ENCODE data around the gene KLC3. TPM values are rescaled to one million over a fixed set of nuclear protein-coding genes. Genes with fewer than 3 reads are reported as not detected.

The KLC3 gene
- polyA plus RNA-seq, 1 of the 3 experiments (the other 2 are of a cell fraction), result 1.2 TPM

DNA sequence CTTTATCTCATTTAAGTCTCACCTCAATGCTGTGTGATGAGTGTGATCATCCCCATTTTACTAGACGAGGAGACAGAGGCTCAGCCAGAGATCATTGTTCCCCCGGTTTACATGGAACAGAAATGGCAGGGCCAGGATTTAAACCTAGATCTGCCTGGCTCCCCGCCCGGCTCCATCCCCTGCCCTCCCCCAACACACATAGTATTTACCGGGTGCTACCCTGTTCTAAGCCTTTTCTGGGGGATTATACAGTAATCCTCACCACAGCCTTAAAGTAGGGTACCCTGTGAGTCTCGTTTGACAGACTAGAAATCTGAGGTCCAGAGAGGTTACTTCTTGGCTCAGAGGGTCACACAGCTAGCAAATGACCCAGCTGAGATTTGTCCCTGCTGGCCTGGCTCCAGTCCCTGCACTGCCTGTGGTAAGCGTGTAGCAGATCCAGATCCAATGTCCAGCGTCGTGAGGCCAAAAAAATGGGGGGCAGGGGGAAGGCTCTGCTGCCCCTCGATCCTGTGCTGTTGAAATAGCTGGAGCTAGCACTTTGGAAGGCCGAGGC lies 3.8 kb upstream of the KLC3 start (continued):
- TF ChIP-seq, protein P1, sequence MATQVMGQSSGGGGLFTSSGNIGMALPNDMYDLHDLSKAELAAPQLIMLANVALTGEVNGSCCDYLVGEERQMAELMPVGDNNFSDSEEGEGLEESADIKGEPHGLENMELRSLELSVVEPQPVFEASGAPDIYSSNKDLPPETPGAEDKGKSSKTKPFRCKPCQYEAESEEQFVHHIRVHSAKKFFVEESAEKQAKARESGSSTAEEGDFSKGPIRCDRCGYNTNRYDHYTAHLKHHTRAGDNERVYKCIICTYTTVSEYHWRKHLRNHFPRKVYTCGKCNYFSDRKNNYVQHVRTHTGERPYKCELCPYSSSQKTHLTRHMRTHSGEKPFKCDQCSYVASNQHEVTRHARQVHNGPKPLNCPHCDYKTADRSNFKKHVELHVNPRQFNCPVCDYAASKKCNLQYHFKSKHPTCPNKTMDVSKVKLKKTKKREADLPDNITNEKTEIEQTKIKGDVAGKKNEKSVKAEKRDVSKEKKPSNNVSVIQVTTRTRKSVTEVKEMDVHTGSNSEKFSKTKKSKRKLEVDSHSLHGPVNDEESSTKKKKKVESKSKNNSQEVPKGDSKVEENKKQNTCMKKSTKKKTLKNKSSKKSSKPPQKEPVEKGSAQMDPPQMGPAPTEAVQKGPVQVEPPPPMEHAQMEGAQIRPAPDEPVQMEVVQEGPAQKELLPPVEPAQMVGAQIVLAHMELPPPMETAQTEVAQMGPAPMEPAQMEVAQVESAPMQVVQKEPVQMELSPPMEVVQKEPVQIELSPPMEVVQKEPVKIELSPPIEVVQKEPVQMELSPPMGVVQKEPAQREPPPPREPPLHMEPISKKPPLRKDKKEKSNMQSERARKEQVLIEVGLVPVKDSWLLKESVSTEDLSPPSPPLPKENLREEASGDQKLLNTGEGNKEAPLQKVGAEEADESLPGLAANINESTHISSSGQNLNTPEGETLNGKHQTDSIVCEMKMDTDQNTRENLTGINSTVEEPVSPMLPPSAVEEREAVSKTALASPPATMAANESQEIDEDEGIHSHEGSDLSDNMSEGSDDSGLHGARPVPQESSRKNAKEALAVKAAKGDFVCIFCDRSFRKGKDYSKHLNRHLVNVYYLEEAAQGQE (IDR thresholded peaks at IDR 0.05; ENCODE audit: low read depth, low read length), result no peak
- no peak for TF ChIP-seq RCOR1 (IDR thresholded peaks at IDR 0.05; ENCODE audit: low read length)
- TF ChIP-seq CHD2 (IDR thresholded peaks at IDR 0.05; ENCODE audit: low read length, partially characterized antibody), result no peak
- TF ChIP-seq NRF1 (IDR thresholded peaks at IDR 0.05; ENCODE audit: low read depth, low read length), result no peak
- TF ChIP-seq GABPA (IDR thresholded peaks at IDR 0.05; ENCODE audit: low read depth), result no peak
- TF ChIP-seq MXI1 (IDR thresholded peaks at IDR 0.05; ENCODE audit: low read depth, low read length), result no peak
- no peak for TF ChIP-seq TCF12 (IDR thresholded peaks at IDR 0.05)

DNA sequence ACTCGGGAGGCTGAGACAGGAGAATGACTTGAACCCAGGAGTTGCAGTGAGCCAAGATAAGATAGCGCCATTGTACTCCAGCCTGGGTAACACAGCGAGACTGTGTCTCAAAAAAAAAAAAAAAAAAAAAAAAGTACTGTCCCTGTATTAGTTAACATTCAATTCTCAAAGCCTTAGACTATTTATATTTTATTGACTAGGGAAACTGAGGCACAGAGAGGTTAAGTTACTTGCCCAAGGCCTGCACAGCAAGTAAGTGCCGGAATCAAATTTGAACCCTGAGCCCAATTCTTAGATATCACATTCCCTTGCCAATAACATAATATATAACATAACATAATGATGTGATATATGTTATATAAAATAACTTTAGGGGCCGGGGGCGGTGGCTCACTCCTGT lies 921 bp upstream of the KLC3 start:
- Histone ChIP-seq H2AFZ (ENCODE audit: low read depth) (no peak overlapping the region), H3F3A (replicated peaks; ENCODE audit: insufficient read depth) (peaks cover 21% of the 10 kb centered on the region), H3K9ac (no peak overlapping the region), H3K36me3 (replicated peaks in 1 of 2; ENCODE audit: control insufficient read depth in 1 of 2, insufficient read depth in 2 of 2, low read length in 1 of 2) (no peaks in the 10 kb centered on the region), H3K4me1 (ENCODE audit: control insufficient read depth in 1 of 2, insufficient read depth in 2 of 2, low read depth in 1 of 2, low read length in 1 of 2) (peaks cover 0 to 2% of the 10 kb centered on the region in 2 experiments; a peak in 1 of 4 replicates), H3K27me3 (ENCODE audit: insufficient read depth) (no peaks in the 10 kb centered on the region; the same call in 1 of the 2 replicates), H3K9me2 (no peaks in the 10 kb centered on the region), H3K27ac (ENCODE audit: low read depth in 2 of 2, low read length in 1 of 2) (no peak overlapping the region), H4K20me1 (ENCODE audit: insufficient read depth) (no peaks in the 10 kb centered on the region), H3K79me2 (ENCODE audit: insufficient read depth) (no peaks in the 10 kb centered on the region), H3K4me2 (no peak overlapping the region), H3K4me3 (ENCODE audit: low read depth in 2 of 2, low read length in 1 of 2) (no peak overlapping the region), H3K9me3 (no peaks in the 10 kb centered on the region)
- 33% methylated on average over 6 of the region's 6 CpGs for WGBS (ENCODE audit: low lambda C conversion rate)
- no peak for DNase-seq
- POLR2A ChIA-PET, result no interaction called here
- TF ChIP-seq PBX3 (IDR thresholded peaks at IDR 0.05) (no peak), NRF1 (IDR thresholded peaks at IDR 0.05; ENCODE audit: low read depth, low read length) (no peak), FOXJ3 (CRISPR knock-in tag; IDR thresholded peaks at IDR 0.05) (no peak), IRF3 (IDR thresholded peaks at IDR 0.05; ENCODE audit: low read depth, low read length) (no peak), RAD21 (IDR thresholded peaks at IDR 0.05; ENCODE audit: low read length) (no peak), CHD2 (IDR thresholded peaks at IDR 0.05; ENCODE audit: low read length, partially characterized antibody) (no peak), EP300 (IDR thresholded peaks at IDR 0.05; ENCODE audit: borderline replicate concordance in 1 of 2, low read depth in 1 of 2, low read length in 1 of 2) (no peak), FOXM1 (IDR thresholded peaks at IDR 0.05; ENCODE audit: low read depth) (no peak), JUND (IDR thresholded peaks at IDR 0.05) (no peak), FOSL2 (IDR thresholded peaks at IDR 0.05; ENCODE audit: borderline replicate concordance, low read depth) (no peak), TEAD4 (IDR thresholded peaks at IDR 0.05; ENCODE audit: borderline replicate concordance, insufficient read depth) (no peak)
- TF ChIP-seq, protein P2, sequence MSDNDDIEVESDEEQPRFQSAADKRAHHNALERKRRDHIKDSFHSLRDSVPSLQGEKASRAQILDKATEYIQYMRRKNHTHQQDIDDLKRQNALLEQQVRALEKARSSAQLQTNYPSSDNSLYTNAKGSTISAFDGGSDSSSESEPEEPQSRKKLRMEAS (IDR thresholded peaks at IDR 0.05; ENCODE audit: low read depth), result no peak
- CTCF ChIA-PET, result interaction anchor here (0.5 to 4.1 kb wide), 32 partner anchors 8 to 1033 kb away, joined by 3 to 49 read pairs (median 4); partner anchors contain the start of genes CKM, ERCC2 and MARK4

Measured in SK-N-SH (cell line).